GM23338 (cell line): ENCODE measurements around the gene DCAF7. TPM values are rescaled to one million over a fixed set of nuclear protein-coding genes. Genes with fewer than 3 reads are reported as not detected.

ENCODE experiments used
- ATAC-seq: fragments of 200-7000 bp; cut with Tn5 transposase; 3 replicates; pipeline ENCODE4 v1.9.1; 2020
- DNase-seq: peaks from one replicate; pipeline ENCODE4 v3.0.0-alpha.2; 2015; ENCODE audit warnings: low spot score
- H2AFZ ChIP-seq: fragments of 200-600 bp; sonication (generic); 2 replicates; pipeline ENCODE4 v1.8.0; 2016; ENCODE audit warnings: antibody characterized with exemption, mild to moderate bottlenecking, moderate library complexity
- H3F3A ChIP-seq: fragments of 200-600 bp; sonication (generic); replicated peaks from 2 replicates; pipeline ENCODE4 v1.8.0; 2017; ENCODE audit warnings: antibody characterized with exemption, mixed run types, low read depth
- H3K27ac ChIP-seq: fragments of 200-600 bp; sonication (generic); 2 replicates; pipeline ENCODE4 v1.6.1; 2016; ENCODE audit warnings: low read depth
- H3K27me3 ChIP-seq: fragments of 200-600 bp; sonication (generic); 2 replicates; pipeline ENCODE4 v1.8.0; 2016; ENCODE audit warnings: mild to moderate bottlenecking, mixed run types, moderate library complexity; ENCODE audit not compliant: insufficient read depth
- H3K36me3 ChIP-seq: fragments of 200-600 bp; sonication (generic); 2 replicates; pipeline ENCODE4 v1.8.0; 2016; ENCODE audit warnings: mild to moderate bottlenecking; ENCODE audit not compliant: insufficient read depth
- H3K4me1 ChIP-seq: fragments of 200-600 bp; sonication (generic); 2 replicates; pipeline ENCODE4 v1.8.0; 2016; ENCODE audit warnings: mild to moderate bottlenecking, moderate library complexity; ENCODE audit not compliant: insufficient read depth
- H3K4me2 ChIP-seq: fragments of 200-600 bp; sonication (generic); 2 replicates; pipeline ENCODE4 v1.7.1; 2017; ENCODE audit warnings: mixed run types
- H3K4me3 ChIP-seq: fragments of 200-600 bp; sonication (generic); 2 replicates; pipeline ENCODE4 v1.6.1; 2016; ENCODE audit warnings: mixed run types
- H3K79me2 ChIP-seq: fragments of 200-600 bp; sonication (generic); replicated peaks from 2 replicates; pipeline ENCODE4 v1.8.0; 2017; ENCODE audit warnings: mild to moderate bottlenecking; ENCODE audit not compliant: insufficient read depth
- H3K9me2 ChIP-seq: fragments of 200-600 bp; sonication (generic); 2 replicates; pipeline ENCODE4 v1.8.0; 2017; ENCODE audit not compliant: insufficient read depth
- H4K20me1 ChIP-seq: fragments of 200-600 bp; sonication (generic); replicated peaks from 2 replicates; pipeline ENCODE4 v1.8.0; 2017; ENCODE audit warnings: mild to moderate bottlenecking; ENCODE audit not compliant: insufficient read depth
- H3K27ac Mint-ChIP-seq: 2 replicates; pipeline ENCODE4 v1.8.0; 2020; ENCODE audit warnings: inconsistent platforms, mild to moderate bottlenecking, moderate library complexity, mixed read lengths
- H3K27me3 Mint-ChIP-seq: 3 replicates; pipeline ENCODE4 v1.8.0; 2022; ENCODE audit warnings: low read depth, mild to moderate bottlenecking, moderate library complexity, mixed read lengths, inconsistent platforms; ENCODE audit not compliant: insufficient read depth, poor library complexity
- H3K36me3 Mint-ChIP-seq: 3 replicates; pipeline ENCODE4 v1.8.0; 2021; ENCODE audit warnings: low read depth, mild to moderate bottlenecking, inconsistent platforms, moderate library complexity, mixed read lengths
- H3K4me1 Mint-ChIP-seq: 3 replicates; pipeline ENCODE4 v1.8.0; 2020; ENCODE audit warnings: mild to moderate bottlenecking, inconsistent platforms, mixed read lengths
- H3K4me3 Mint-ChIP-seq: 3 replicates; pipeline ENCODE4 v1.8.0; 2021; ENCODE audit warnings: moderate library complexity, mild to moderate bottlenecking, inconsistent platforms, mixed read lengths
- H3K9me3 Mint-ChIP-seq: 3 replicates; pipeline ENCODE4 v1.8.0; 2020; ENCODE audit warnings: moderate library complexity, mild to moderate bottlenecking, inconsistent platforms, mixed read lengths
- CREB1 ChIP-seq: fragments of 250-450 bp; sonication (Bioruptor Pico); IDR thresholded peaks from 2 replicates; pipeline ENCODE4 v1.5.0; 2020; ENCODE audit warnings: low read depth, mild to moderate bottlenecking, moderate library complexity
- EZH2 ChIP-seq: fragments of 200-600 bp; sonication (generic); IDR thresholded peaks from one replicate; pipeline ENCODE4 v1.8.0; 2017; ENCODE audit warnings: antibody characterized with exemption, mild to moderate bottlenecking, low read depth; ENCODE audit not compliant: unreplicated experiment
- EZH2phosphoT487 ChIP-seq: fragments of 200-600 bp; sonication (generic); IDR thresholded peaks from one replicate; pipeline ENCODE4 v1.8.1; 2018; ENCODE audit warnings: antibody characterized with exemption; ENCODE audit not compliant: unreplicated experiment
- JUNB ChIP-seq: IDR thresholded peaks from one replicate; pipeline ENCODE4 v1.6.1; 2016; ENCODE audit warnings: antibody characterized with exemption; ENCODE audit not compliant: unreplicated experiment
- ZNF114 ChIP-seq: fragments of 250-450 bp; sonication (Bioruptor Pico); IDR thresholded peaks from 2 replicates; pipeline ENCODE4 v1.5.0; 2020; ENCODE audit warnings: mild to moderate bottlenecking, moderate library complexity
- ZNF331 ChIP-seq: fragments of 250-450 bp; sonication (Bioruptor Pico); IDR thresholded peaks from 2 replicates; pipeline ENCODE4 v1.5.0; 2020; ENCODE audit warnings: low read depth, mild to moderate bottlenecking, moderate library complexity
- ZNF462 ChIP-seq: fragments of 250-450 bp; sonication (Bioruptor Pico); IDR thresholded peaks from 2 replicates; pipeline ENCODE4 v1.5.0; 2020; ENCODE audit warnings: mild to moderate bottlenecking, moderate library complexity
- polyA plus RNA-seq: library from polyadenylated mRNA; unstranded; fragments of >200 nt; fragmentation: Nextera tagmentation; extraction: Ambion mirVana; gene quantifications from 2 replicates; pipeline ENCODE4 v1.2.1, GENCODE V29; 2016
- total RNA-seq: library from RNA; depleted of rRNA; stranded (reverse); fragments of >200 nt; shearing (Covaris generic); gene quantifications from 2 replicates; pipeline ENCODE4 v1.2.3, GENCODE V29; 2014

The DCAF7 gene
- total and polyA plus RNA-seq, 2 experiments from 2014 or later: 31.3 to 60.1 TPM

- TF ChIP-seq ZNF462 (CRISPR knock-in tag) (no peak), ZNF331 (no peak), CREB1 (CRISPR knock-in tag) (no peak), ZNF114 (no peak)
These were observed 5.4 kb downstream of the DCAF7 start (continued) for GRCh38 chr17:63555500-63556156.

- no peaks in the 10 kb centered on the region for H3K9me2 ChIP-seq
- H3K4me3 Mint-ChIP-seq: no peak overlapping the region
- peaks cover 4% of the 10 kb centered on the region for H3K4me1 ChIP-seq
- H2AFZ ChIP-seq: no peak overlapping the region
- no peak overlapping the region for H3K27ac ChIP-seq
- peaks cover 3% of the 10 kb centered on the region for H3K27me3 Mint-ChIP-seq
- ATAC-seq (no peak), DNase-seq (no peak)
- no peaks in the 10 kb centered on the region for H3K27me3 ChIP-seq
- H3K36me3 ChIP-seq: peaks cover 4% of the 10 kb centered on the region; the same call in 1 of the 2 replicates
- no peak overlapping the region for H3K4me3 ChIP-seq
- peaks cover 5% of the 10 kb centered on the region; the same call in 2 of the 3 replicates for H3K4me1 Mint-ChIP-seq
- H3K4me2 ChIP-seq: no peak overlapping the region
- no peak overlapping the region for H3K27ac Mint-ChIP-seq
- no peaks in the 10 kb centered on the region for H3F3A ChIP-seq
- peaks cover 97% of the 10 kb centered on the region for H3K79me2 ChIP-seq
- peaks cover 64% of the 10 kb centered on the region for H4K20me1 ChIP-seq
- TF ChIP-seq EZH2 (no peak), EZH2phosphoT487 (no peak), JUNB (no peak)
- no peaks in the 10 kb centered on the region; the same call in 2 of the 3 replicates for H3K9me3 Mint-ChIP-seq
- H3K36me3 Mint-ChIP-seq: peaks cover 14% of the 10 kb centered on the region; the same call in 2 of the 3 replicates
These were observed 7.1 kb downstream of the DCAF7 start for GRCh38 chr17:63557416-63557815.
